Right ventricle myocardium superior (tissue), 1 donor: ENCODE measurements around the gene SLC5A5. TPM values are rescaled to one million over a fixed set of nuclear protein-coding genes. Genes with fewer than 3 reads are reported as not detected.
"Not testable (repeated sequence)": the region's sequence is repeated elsewhere in the genome, so short reads cannot be mapped to it uniquely, and the experiment has no call there.

Experiments used
- ATAC-seq: fragments of 200-7000 bp; cut with Tn5 transposase; one replicate; pipeline ENCODE4 v1.9.1; 2020; ENCODE audit warnings: mild to moderate bottlenecking; ENCODE audit not compliant: poor library complexity
- DNase-seq: peaks from one replicate; pipeline ENCODE4 v3.0.0-alpha.2; 2020
- intact Hi-C: fragments of 100-400 bp; cut with DNase I; formaldehyde crosslinking; loops from one replicate; pipeline ENCODE4 v1.11.2; 2022
- total RNA-seq: library from RNA; stranded (reverse); fragmentation: NEBNext Ultra II Directional; extraction: Animal tissue kit (Norgen Biotek cat#: 25700); gene quantifications from one replicate; pipeline ENCODE4 v1.2.1, GENCODE V29; 2021
- donor health status: DM: no; HTN: yes; CAD: no; lungs with severe emphysema.

The SLC5A5 gene
- total RNA-seq, 1 donor from 2014 or later: not detected

DNA sequence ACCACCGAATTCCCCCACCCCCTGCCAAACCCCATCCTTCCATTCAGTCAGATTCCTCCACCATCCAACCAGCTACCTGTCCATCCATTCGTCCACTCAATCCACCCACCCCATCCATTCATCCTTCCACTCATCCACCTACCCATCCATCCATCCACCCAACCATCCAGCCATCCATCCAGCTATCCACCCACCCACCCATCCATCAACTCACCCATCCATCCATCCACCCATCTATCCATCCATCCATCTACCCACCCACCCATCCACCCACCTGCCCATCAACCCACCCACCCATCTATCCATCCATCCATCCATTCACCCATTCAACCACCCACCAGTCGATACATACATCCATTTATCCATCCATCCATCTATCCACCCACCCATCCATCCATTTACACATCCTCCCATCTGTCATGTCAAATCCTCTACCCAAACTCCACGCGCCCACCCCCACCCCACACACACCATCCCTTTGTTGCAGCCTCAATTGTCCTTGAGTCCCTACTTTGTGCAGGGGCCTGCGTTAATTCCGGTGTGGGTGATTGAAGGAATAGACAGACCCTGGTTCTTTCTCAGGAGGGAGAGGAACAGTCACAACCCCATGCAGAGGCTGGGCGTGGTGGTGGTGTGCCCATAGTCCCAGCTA, 5.3 kb upstream of the SLC5A5 start:
- no peak for DNase-seq
- intact Hi-C loops: loop anchor here (10.0 kb wide), 1 partner anchor 128 kb away; no protein-coding TSS in a partner anchor
- no peak for ATAC-seq

DNA sequence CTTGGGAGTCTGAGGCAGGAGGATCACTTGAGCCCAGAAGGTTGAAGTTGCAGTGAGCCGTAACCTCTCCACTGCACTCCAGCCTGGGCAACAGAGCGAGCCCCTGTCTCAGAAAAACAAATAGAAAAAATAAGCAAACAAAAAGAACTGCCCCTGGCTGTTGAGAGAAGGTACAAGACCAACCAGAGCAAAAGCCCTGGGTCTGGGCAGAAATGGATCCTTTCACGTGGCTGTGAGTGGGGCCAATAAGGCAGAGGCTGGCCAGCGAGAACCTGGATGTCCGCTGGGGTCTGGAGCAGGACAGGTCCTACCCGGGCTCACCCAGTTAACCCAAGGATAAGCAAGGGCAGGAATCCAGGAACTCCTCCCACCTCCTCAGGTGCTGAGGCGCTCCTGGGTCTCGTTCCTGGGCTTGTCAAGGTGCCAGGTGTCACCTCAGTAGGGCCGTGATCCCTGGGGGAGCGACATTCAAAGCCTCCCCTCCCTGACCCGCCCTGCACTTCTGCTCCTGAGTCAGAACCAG, 4.7 kb upstream of the SLC5A5 start:
- intact Hi-C loops: loop anchor here (10.0 kb wide), 1 partner anchor 128 kb away; no protein-coding TSS in a partner anchor
- DNase-seq (no peak), ATAC-seq (no peak)

DNA sequence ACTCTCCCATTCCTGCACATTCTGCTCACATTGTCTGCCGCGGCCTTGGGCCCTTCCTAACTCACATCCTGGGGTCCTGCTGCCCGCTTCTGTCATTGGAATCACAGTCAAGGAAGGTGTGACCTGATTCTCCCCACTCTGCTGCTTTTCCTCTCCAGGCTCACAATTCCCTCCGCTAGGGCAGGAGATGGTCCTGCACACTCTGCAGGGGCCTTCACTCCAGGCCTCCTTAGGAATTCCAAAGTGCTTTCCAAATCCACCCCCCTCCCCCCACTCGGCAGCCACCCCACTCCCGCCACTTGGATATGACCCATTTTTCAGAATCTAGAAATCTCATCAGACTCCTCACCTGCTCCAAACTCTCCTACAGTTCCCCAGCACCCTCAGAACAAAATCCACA, 3.1 kb upstream of the SLC5A5 start:
- ATAC-seq: no peak
- DNase-seq: no peak
- intact Hi-C loops: loop anchor here (10.0 kb wide), 1 partner anchor 126 kb away; no protein-coding TSS in a partner anchor

DNA sequence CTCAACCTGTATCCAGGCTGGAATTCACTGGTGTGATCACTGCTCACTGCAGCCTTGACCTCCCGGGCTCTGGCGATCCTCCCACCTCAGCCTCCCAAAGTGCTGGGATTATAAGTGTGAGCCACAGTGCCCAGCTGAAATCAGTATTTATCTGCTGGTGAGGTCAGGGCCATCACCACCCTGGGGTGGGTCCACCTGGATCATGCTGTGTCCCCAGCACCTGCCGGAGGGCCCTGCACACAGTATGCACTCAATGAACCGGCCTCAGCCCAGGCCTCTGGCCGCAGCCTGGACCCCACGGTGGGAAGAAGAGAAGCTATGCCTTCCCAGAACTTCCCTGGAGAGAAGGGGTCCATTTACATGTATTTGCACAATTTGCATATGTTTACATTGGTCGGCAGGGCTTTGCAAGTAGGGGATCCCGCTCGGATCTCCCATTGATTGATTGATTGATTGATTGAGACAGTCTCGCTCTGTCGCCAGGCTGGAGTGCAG, 2.6 kb upstream of the SLC5A5 start:
- DNase-seq (no peak), ATAC-seq (no peak)
- intact Hi-C loops: loop anchor here (10.0 kb wide), 1 partner anchor 126 kb away; no protein-coding TSS in a partner anchor

DNA sequence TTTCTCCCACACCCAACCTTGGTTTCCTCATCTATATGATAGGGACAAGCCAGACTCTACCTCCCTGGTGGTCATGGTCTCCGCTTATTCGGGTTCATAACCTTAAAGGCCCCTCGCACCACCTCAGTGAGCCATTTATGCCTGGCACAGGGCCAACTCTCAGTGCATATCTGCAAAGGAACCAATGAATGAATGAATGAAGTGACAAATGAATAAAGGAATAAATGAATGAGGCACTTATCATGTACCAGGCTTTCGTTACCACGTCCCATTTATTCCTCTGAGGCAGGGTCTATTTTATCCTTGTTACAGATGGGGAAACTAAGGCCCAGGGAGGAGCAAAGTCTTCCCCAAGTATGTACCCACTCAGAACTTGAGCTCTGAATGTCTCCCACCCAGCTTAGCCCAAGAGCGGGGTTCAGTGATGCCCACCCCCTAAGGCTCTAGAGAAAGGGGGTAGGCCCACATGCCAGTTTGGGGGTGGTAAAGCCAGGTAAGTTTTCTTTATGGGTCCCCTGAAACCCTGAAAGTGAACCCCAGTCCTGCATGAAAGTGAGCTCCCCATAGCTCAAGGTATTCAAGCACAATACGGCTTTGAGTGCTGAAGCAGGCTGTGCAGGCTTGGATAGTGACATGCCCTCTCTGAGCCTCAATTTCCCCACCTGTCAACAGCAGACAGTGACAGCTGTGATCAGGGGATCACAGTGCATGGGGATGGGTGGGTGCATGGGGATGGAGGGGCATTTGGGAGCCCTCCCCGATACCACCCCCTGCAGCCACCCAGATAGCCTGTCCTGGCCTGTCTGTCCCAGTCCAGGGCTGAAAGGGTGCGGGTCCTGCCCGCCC, 490 bp upstream of the SLC5A5 start:
- ATAC-seq (no peak), DNase-seq (no peak)
- intact Hi-C loops: no loop called here

DNA sequence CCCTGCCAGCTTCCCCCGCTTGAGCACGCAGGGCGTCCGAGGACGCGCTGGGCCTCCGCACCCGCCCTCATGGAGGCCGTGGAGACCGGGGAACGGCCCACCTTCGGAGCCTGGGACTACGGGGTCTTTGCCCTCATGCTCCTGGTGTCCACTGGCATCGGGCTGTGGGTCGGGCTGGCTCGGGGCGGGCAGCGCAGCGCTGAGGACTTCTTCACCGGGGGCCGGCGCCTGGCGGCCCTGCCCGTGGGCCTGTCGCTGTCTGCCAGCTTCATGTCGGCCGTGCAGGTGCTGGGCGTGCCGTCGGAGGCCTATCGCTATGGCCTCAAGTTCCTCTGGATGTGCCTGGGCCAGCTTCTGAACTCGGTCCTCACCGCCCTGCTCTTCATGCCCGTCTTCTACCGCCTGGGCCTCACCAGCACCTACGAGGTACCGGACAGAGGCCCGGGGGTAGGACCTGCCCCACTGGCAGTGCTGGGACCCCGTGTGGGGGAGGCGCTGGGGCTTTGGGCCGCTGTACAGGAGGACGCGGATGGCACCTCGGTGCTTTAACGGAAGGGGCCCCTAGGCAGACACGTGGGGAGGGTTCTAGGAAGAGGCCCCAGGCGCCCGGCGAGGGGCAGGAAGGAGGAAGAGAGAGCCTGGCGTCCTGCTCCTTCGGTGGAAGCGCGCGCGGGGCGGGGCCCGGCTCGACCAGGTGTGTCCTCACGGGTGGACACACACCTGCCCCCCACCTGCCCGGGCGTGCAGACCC, 681 bp downstream of the SLC5A5 start:
- intact Hi-C loops: no loop called here
- no peak for ATAC-seq
- DNase-seq: no peak

DNA sequence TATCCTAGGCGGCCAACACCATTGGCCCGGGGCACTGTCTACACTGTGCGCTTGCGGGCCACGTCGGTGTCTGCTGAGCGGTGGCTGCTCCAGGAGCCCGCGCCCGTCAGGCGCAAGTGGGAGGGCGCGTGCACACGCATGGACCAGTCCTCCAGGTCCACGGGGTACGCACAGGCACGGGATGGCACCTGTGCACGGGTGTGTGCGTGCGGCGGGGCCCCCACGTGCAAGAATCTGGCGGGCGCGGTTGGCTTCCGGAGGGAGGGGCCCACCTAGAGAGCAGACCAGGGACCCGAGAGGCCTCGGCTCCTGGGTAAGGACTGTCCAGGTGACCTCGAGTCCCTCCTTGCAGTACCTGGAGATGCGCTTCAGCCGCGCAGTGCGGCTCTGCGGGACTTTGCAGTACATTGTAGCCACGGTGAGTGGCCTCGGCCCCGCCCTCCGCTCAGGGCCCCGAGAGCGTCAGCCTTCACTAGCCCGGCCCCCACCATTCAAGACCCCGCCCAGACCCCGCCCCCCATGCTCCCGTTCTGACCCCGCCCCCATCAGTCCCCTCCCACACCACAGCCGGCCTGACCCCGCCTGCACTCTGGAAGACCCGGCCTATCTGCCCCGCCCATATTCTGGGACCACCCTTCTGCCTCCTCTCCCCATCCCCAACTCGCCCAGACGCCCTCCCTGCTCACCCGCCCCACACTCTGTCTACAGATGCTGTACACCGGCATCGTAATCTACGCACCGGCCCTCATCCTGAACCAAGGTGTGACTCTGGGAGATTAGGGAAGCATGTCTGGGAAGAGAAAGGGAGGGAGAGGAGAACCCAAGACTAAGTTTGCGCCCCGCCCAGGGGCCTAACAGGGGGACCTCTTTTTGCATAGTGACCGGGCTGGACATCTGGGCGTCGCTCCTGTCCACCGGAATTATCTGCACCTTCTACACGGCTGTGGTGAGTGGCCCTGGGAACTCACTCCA, 2.3 kb downstream of the SLC5A5 start:
- intact Hi-C loops: no loop called here
- DNase-seq (no peak), ATAC-seq (no peak)

DNA sequence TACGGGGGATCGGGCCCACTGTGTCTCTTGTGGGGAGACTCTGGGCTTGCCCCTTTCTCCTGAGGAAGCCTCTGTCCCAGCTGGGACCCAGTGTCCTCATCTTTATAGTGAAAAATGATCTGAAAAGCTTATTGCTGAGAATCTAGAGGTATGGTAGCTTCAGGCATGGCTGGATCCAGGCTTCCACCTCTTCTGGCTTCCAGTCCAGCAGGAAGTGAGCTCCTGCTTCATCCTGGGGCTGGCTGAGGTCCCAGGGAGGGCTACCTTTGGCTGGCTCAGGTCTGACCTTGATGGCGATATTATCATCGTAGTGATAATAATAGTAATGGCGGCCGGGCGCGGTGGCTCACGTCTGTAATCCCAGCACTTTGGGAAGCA, 3.0 kb downstream of the SLC5A5 start:
- no peak for ATAC-seq
- no peak for DNase-seq
- intact Hi-C loops: no loop called here

DNA sequence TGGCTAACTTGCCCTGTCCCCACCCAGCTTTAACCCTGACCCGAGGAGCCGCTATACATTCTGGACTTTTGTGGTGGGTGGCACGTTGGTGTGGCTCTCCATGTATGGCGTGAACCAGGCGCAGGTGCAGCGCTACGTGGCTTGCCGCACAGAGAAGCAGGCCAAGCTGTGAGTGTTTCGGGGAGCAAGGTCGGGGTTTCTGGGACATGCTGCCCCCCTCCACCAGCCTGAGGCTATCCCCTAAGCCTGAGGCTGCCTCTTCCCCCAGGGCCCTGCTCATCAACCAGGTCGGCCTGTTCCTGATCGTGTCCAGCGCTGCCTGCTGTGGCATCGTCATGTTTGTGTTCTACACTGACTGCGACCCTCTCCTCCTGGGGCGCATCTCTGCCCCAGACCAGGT, 6.0 kb downstream of the SLC5A5 start:
- DNase-seq (no peak), ATAC-seq (no peak)
- intact Hi-C loops: no loop called here

DNA sequence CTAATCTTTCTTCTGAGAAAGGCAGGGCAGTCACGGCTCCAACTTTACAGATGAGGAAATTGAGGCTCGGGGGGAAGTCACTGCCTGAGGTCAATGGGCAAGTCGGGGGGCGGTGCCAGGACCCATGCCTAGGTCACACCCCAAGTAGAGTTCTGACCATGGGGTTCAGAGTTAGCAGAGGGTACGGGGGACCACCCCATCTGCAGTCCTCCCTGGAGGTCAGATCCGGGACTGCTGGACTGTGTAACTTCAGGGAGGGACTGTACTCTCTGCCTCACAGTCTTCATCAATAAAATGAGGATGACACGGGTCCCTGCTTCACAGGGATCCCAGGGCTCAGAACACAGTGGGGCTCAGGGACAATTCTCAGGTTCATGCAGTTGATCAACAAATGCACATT, 7.7 kb downstream of the SLC5A5 start:
- ATAC-seq: no peak
- intact Hi-C loops: no loop called here
- DNase-seq: no peak

DNA sequence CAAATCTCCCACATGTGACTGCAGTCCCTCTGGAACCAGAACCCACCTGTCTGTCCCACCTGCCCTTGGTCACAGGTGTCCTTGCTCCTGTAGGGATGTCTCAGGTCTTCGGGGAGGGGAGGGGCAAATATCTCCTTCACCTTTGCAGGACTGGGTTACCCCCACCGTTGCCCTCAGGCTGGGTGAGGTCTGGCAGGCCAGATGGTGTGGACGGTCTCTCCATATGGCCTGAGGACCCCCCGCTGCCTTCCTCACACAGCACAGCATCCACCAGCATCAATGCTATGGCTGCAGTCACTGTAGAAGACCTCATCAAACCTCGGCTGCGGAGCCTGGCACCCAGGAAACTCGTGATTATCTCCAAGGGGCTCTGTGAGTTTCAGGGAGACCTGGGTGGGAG, 10.0 kb downstream of the SLC5A5 start:
- ATAC-seq: no peak
- DNase-seq: no peak
- intact Hi-C loops: no loop called here

DNA sequence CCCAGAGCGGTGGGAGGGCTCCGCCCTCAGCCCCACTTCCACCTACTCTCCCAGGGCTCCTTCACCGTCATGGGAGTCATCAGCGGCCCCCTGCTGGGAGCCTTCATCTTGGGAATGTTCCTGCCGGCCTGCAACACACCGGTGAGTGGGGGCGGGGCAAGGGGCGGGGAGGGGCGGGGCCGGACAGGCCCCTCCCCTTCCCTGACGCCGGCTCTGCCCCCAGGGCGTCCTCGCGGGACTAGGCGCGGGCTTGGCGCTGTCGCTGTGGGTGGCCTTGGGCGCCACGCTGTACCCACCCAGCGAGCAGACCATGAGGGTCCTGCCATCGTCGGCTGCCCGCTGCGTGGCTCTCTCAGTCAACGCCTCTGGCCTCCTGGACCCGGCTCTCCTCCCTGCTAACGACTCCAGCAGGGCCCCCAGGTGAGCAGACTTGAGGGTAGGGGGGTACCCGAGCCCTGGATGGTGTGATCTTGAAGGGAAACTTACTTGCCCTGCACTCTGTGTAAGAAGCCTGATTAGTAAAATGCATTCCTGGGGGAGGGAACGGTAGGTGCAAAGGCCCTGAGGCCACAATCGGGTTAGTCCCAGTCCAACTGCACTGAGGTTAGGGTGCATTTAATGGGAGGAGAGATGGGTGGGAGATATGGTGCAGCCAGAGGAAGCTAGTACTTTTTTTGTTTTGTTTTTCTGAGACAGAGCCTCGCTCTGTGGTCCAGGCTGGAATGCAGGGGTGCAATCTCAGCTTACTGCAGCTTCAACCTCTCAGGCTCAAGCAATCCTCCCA, 12.1 kb downstream of the SLC5A5 start:
- intact Hi-C loops: no loop called here
- no peak for DNase-seq
- ATAC-seq: no peak

DNA sequence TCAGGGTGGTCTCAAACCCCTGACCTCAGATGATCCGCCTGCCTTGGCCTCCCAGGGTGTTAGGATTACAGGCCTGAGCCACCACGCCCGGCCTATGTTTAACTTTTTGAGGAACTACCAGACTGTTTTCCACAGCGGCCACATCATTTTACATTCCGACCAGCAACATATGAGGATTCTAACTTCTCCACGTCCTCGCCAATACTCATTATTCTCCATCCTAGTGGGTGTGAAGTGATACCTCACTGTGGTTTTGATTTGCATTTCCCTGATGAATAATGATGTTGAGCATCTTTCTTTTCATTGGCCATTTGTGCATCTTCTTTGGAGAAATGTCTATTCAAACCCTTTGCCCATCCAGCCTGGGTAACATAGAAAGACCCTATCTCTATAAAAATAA, 14.8 kb downstream of the SLC5A5 start:
- no peak for DNase-seq
- intact Hi-C loops: no loop called here
- ATAC-seq: no peak

DNA sequence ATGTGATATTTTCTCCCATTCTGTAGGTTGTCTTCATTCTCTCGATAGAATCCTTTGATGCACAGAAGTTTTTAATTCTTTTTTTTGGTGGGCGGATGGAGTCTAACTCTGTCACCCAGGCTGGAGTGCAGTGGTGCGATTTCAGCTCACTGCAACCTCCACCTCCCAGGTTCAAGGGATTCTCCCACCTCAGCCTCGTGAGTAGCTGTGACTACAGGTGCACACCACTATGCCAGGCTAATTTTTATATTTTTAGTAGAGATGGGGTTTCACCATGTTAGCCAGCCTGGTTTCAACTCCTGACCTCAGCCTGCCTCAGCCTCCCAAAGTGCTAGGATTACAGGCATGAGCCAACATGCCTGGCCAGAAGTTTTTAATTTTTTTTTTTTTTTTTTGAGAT, 15.5 kb downstream of the SLC5A5 start:
- ATAC-seq, intact Hi-C loops, DNase-seq: not testable (repeated sequence)

DNA sequence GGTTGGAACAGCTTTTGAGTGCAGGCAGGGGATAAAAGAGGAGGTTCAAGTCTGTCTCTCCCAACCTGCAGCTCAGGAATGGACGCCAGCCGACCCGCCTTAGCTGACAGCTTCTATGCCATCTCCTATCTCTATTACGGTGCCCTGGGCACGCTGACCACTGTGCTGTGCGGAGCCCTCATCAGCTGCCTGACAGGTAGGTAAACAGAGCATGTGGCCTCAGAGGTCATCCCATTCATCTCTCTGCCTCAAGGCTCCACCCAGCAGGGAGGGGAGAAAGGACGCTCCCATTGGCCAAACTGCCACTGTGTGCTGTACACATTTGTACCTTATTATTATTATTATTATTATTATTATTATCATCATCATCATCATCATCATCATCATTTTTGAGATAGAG, 16.5 kb downstream of the SLC5A5 start:
- intact Hi-C loops: no loop called here
- ATAC-seq: no peak

DNA sequence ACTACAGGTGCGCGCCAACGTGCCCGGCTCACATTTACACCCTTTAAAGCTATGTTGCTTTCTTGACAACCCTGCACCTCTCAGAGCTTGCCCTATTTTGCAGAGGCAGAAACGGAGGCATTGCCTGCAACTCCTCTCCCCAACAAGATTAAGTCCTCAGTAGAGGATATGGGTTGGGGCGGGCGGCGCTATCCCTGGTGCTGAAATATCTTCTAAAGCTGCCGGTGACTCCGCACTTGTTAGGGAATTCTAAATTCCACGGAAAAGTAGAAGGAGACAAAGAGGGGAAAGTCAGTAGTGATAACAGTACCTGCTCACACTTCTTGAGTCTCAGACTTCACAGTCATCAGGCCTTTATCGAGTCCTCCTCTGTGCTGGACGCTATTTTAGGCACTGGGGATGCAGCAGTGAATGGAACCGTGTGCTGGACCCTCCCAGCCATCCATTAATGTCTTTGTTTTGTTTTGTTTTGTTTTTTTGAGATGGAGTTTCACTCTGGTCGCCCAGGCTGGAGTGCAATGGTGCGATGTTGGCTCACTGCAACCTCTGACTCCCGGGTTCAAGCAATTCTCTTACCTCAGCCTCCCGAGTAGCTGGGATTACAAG, 18.0 kb downstream of the SLC5A5 start:
- ATAC-seq: no peak
- intact Hi-C loops: no loop called here
- DNase-seq: no peak

More for the DNA sequence above, 16.5 kb downstream of the SLC5A5 start:
- no peak for DNase-seq

DNA sequence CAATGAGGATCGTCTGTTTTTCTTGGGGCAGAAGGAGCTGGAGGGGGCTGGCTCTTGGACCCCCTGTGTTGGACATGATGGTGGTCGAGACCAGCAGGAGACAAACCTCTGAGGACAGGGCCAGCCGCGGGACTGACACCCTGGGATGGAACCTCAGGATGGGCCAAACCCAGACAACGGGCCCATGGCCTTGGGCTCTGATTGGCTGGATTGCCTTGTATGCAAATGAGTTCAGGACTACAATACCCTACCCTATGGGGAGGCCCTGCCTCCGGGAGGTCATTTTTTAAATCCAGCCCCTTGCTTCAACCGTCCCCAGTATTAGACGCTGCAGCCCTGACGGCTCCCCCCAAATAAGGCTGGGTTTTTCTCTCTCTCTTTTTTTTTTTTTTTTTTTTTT, 22.0 kb downstream of the SLC5A5 start:
- DNase-seq (no peak), ATAC-seq (no peak)
- intact Hi-C loops: no loop called here
